GM12891 (cell line): ENCODE measurements around the gene NFYB.

Experiments
- POLR2A ChIP-seq: IDR thresholded peaks from 2 replicates; pipeline ENCODE4 v1.6.1; 2011; ENCODE audit warnings: low read depth, low read length, control low read depth
- POLR2AphosphoS5 ChIP-seq: IDR thresholded peaks from 2 replicates; pipeline ENCODE4 v1.6.1; 2011; ENCODE audit warnings: low read depth, low read length, control low read depth
- POU2F2 ChIP-seq: IDR thresholded peaks from 2 replicates; pipeline ENCODE4 v1.6.1; 2011; ENCODE audit warnings: low read depth, mild to moderate bottlenecking, control low read depth, low read length, moderate library complexity
- SPI1 ChIP-seq: IDR thresholded peaks from 2 replicates; pipeline ENCODE4 v1.6.1; 2011; ENCODE audit warnings: low read depth, low read length, control low read depth
- TAF1 ChIP-seq: IDR thresholded peaks from 2 replicates; pipeline ENCODE4 v1.6.1; 2011; ENCODE audit warnings: low read depth, low read length, control low read depth

DNA sequence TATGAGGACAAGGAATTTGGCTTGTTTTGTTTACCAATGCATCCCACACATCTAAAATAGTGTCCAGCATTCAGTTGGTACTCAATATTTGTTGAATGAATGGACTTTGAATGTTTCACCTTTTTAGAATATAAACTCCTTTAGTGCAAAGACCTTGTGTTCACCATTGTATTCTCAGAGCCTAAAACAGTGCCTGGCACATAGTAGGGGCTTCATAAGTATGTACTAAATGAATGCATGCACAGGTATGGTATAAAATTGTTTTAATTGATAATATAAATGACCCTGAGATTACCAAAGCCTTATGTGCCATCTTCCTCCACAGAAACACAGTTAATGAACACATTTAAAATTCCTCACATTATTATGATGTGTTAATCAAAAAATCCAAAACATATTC, 5.0 kb upstream of the NFYB start:
- TF ChIP-seq POLR2A, result no peak
- TF ChIP-seq TAF1, result no peak
- no peak for TF ChIP-seq SPI1
- TF ChIP-seq POLR2AphosphoS5, result no peak
- no peak for TF ChIP-seq POU2F2
